NB4 (cell line): ENCODE results near the gene HPSE.

ENCODE experiments used
- DNase-seq: peaks from one replicate; pipeline ENCODE4 v3.0.0; 2010; ENCODE audit warnings: low read depth
- H3K4me3 ChIP-seq: one replicate; pipeline ENCODE4 v1.5.1; 2011; ENCODE audit warnings: mild to moderate bottlenecking, low read depth, low read length, moderate library complexity
- MYC ChIP-seq: IDR thresholded peaks from 2 replicates; pipeline ENCODE4 v1.6.1; 2011; ENCODE audit warnings: low read depth, low read length
- POLR2A ChIP-seq: IDR thresholded peaks from 2 replicates; pipeline ENCODE4 v1.6.1; 2011; ENCODE audit warnings: mild to moderate bottlenecking; ENCODE audit not compliant: insufficient read length; ENCODE audit errors: extremely low read depth
- TF ChIP-seq, protein P1 (sequence below): IDR thresholded peaks from one replicate; pipeline ENCODE4 v1.5.1; 2012; ENCODE audit warnings: low read depth, low read length
- TF ChIP-seq, protein P2 (sequence below): IDR thresholded peaks from 2 replicates; pipeline ENCODE4 v1.6.1; 2011; ENCODE audit warnings: low read depth, low read length

HPSE gene

DNA sequence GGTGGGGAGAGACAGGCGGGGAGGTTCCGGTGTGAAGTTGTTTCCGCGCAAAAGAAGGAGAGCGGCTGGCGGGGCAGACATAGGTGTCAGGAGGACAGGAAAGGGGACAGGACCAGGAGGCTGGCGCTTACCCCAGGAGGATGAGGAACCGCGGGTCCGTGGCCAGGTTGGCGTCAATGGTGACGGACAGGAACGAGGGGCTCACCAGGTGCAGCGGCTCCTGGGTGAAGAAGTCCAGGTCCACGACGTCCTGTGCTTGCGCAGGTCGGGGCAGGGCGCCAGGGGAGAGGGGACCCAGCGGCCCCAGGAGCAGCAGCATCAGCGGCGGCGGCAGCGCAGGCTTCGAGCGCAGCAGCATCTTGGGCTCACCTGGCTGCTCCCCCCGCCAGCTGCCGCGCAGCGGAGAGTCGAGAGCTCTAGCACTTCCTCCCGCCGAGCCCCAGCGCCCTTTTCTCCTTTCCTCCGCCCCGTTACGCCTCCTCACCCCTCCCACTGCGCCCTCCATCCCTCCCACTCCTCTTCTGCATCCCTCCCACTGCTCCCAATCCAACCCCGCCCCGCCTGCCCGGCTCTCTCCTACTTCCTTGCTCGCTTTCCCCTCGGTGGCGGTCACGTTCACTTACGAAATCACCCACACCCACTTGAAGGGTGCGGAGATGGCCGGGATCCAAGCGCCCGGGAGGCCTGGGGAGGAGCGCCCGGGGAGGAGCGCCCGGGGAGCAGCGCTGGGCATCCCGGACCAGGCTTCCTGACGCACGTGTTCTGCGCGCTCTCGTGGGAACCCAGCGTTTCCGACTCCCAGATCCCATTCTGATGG lies at the start of gene HPSE:
Gene HPSE, minus strand, starts transcription at position 424 of the 817 bp plus-strand sequence. Its CDS starts 66 bp downstream, at position 358.
- TF ChIP-seq MYC = no peak
- TF ChIP-seq, protein P1, sequence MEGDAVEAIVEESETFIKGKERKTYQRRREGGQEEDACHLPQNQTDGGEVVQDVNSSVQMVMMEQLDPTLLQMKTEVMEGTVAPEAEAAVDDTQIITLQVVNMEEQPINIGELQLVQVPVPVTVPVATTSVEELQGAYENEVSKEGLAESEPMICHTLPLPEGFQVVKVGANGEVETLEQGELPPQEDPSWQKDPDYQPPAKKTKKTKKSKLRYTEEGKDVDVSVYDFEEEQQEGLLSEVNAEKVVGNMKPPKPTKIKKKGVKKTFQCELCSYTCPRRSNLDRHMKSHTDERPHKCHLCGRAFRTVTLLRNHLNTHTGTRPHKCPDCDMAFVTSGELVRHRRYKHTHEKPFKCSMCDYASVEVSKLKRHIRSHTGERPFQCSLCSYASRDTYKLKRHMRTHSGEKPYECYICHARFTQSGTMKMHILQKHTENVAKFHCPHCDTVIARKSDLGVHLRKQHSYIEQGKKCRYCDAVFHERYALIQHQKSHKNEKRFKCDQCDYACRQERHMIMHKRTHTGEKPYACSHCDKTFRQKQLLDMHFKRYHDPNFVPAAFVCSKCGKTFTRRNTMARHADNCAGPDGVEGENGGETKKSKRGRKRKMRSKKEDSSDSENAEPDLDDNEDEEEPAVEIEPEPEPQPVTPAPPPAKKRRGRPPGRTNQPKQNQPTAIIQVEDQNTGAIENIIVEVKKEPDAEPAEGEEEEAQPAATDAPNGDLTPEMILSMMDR = no peak
- TF ChIP-seq, protein P2, sequence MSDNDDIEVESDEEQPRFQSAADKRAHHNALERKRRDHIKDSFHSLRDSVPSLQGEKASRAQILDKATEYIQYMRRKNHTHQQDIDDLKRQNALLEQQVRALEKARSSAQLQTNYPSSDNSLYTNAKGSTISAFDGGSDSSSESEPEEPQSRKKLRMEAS = no peak
- no peak for TF ChIP-seq POLR2A
- peak; percentile 74 for DNase-seq
- peak within 1 kb of the TSS; percentile 21 for H3K4me3 ChIP-seq

DNA sequence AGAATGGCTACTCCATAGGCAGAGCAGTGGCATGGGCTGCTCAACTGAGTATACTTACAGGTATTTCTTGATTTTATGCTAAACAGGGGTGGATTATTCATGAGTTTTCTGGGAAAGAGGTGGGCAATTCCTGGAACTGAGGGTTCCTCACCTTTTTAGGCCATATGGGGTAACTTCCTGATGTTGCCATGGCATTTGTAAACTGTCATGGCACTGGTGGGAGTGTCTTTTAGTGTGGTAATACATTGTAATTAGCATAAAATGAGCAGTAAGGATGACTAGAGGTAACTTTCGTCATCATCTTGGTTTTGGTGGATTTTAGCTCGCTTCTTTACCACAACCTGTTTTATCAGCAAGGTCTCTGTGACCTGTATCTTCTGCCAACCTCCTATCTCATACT lies 48.2 kb upstream of the HPSE start:
- TF ChIP-seq, protein P1 = no peak
- TF ChIP-seq MYC = no peak
- TF ChIP-seq POLR2A = no peak
- TF ChIP-seq, protein P2 = no peak
- DNase-seq = no peak

DNA sequence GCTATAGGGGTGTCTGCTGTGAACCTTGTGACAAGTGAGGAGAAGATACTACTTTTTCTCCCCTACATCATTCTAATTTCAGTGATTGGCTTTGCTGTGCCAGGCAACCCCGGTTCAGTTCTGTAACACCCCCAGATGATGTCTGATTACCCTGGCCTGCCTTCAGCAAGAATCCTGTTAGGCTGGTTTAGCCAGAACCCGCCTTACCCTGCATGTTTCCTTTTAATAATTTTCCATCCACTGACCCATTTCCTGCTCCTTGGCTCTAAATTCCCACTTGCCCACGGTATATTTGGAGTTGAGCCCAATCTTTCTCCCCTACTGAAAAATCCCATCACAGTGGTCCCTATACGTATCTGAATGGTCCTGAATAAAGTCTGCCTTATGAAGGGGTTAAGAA lies 46.5 kb upstream of the HPSE start:
- H3K4me3 ChIP-seq = no peak overlapping the region
- TF ChIP-seq, protein P1 = no peak
- TF ChIP-seq MYC = no peak
- TF ChIP-seq, protein P2 = no peak
- DNase-seq = no peak

More for the DNA sequence above, 48.2 kb upstream of the HPSE start:
- H3K4me3 ChIP-seq = no peak overlapping the region

DNA sequence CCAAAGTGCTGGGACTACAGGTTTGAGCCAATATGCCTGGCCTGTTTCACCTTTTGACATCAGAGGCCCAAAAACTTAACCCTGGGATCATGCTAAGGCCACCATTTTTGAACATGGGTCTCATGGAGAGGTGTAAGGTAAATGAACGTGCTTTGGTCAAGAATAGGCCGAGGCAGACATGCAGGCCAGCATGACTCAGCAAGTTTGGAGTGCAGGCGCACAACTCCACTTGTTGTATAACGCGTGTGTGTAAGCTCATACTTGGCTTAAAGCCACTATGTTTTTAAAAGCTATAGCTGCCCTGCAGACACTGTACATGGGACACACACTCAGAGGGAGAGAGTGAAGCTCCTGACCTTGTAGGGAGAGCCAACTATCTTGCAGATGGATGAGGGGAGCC lies 43.8 kb upstream of the HPSE start:
- TF ChIP-seq MYC (no peak), POLR2A (no peak)
- TF ChIP-seq, protein P1 = no peak
- TF ChIP-seq, protein P2 = no peak
- DNase-seq = peak; percentile 60
- no peak overlapping the region for H3K4me3 ChIP-seq

DNA sequence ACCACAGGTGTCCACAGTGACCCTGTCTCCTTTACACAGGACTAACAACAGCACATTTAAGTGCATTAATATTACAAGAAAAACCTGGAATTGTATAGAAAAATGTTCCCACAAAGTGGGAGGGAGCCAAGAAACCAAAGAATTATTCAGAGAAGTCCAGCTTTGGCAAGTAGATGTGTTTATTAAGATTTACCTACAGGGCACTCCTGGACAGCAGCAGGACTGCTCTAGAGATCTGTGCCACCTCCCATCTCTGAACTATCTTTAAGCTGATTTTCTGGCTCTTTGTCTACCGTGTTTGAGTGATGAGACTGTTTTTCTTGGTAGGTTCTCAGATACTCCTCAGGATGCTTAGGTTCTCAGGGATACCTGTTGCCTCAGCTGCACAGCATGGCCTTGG lies 38.3 kb upstream of the HPSE start:
- DNase-seq = no peak
- TF ChIP-seq MYC (no peak), POLR2A (no peak)
- TF ChIP-seq, protein P2 = no peak
- TF ChIP-seq, protein P1 = no peak
- H3K4me3 ChIP-seq = no peak overlapping the region
